ENCODE measurements around the gene SERTAD4. TPM values are rescaled to one million over a fixed set of nuclear protein-coding genes. Genes with fewer than 3 reads are reported as not detected.

The SERTAD4 gene
- total and polyA plus RNA-seq, 8 donors = 0.29 to 5.4 (median 2.5) TPM

DNA sequence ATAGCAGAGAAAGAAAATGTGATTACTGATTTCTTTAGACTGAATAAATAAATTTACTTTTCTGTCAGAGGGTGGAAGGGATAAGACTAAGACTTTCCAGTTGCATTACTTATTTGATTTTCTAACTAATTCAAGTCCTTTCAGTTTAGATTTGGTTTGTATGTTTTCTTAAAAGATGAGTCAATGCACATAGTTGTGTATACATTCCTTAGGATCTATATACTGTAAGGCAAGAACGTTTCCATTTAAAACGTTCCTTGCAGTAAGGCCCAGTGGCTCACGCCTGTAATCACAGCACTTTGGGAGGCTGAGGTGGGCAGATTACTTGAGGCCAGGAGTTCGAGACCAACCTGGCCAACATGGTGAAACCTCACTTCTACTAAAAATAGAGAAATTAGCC lies 14.5 kb upstream of the SERTAD4 start:
- Histone ChIP-seq H3K9me3 (no peaks in the 10 kb centered on the region), H3K27me3 (no peaks in the 10 kb centered on the region), H3K4me3 (no peak overlapping the region), H3K27ac (no peak overlapping the region), H3K4me1 (peaks cover 0 to 13% (median 5%) of the 10 kb centered on the region in 4 donors), H3K36me3 (no peaks in the 10 kb centered on the region)
- no peak for TF ChIP-seq POLR2AphosphoS5 (IDR thresholded peaks at IDR 0.05)
- TF ChIP-seq EP300 (IDR thresholded peaks at IDR 0.05) = no peak
- TF ChIP-seq, protein P1, sequence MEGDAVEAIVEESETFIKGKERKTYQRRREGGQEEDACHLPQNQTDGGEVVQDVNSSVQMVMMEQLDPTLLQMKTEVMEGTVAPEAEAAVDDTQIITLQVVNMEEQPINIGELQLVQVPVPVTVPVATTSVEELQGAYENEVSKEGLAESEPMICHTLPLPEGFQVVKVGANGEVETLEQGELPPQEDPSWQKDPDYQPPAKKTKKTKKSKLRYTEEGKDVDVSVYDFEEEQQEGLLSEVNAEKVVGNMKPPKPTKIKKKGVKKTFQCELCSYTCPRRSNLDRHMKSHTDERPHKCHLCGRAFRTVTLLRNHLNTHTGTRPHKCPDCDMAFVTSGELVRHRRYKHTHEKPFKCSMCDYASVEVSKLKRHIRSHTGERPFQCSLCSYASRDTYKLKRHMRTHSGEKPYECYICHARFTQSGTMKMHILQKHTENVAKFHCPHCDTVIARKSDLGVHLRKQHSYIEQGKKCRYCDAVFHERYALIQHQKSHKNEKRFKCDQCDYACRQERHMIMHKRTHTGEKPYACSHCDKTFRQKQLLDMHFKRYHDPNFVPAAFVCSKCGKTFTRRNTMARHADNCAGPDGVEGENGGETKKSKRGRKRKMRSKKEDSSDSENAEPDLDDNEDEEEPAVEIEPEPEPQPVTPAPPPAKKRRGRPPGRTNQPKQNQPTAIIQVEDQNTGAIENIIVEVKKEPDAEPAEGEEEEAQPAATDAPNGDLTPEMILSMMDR (IDR thresholded peaks at IDR 0.05) = no peak
- TF ChIP-seq POLR2A (IDR thresholded peaks at IDR 0.05) = no peak
- intact Hi-C loops (cut with DNase I; ENCODE audit: low total_unique reads) = no loop called here
- 59 to 82% (median 71%) methylated on average over 4 of the region's 4 CpGs for WGBS, 5 donors
- no peak for DNase-seq

DNA sequence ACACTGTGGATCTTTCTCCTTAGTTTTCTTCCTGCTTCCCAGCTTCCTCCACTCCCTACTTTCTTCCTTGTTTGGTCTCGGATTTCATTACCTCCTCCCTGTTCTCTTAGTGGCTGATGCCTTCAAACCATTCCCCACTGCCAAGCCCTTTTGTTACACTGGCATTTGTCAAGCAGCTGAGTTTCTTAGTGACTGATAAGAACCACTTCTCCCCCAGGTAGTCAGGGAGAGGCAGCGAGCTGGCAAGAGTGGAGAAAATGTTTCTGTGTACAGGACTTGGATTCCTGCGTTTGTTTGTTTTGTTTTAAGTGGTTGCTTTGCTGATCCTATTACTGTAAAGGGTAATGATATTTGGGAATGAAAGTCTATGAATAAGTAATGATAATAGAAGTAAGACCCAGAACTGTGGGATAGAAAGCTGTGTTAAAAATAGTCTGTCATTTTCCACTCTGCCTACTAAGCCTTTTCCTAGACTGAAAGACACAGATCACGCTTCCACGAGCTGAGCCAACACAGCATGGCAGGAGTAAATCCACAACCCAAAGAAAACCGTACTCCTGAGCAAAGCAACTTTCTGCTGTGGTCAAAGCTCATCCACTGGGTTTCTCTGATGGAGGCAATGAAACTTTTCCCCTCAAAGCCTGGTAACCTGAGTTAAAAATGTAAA lies 10.1 kb upstream of the SERTAD4 start:
- Histone ChIP-seq H3K4me1 (peaks cover 0 to 19% (median 10%) of the 10 kb centered on the region in 4 donors), H3K9me3 (no peaks in the 10 kb centered on the region), H3K27ac (peak overlapping the region; percentile 63 to 78 (median 73)), H3K27me3 (no peaks in the 10 kb centered on the region), H3K4me3 (no peak overlapping the region), H3K36me3 (no peaks in the 10 kb centered on the region)
- intact Hi-C loops (cut with DNase I; ENCODE audit: low total_unique reads) = no loop called here
- WGBS, 5 donors = 14 to 29% (median 20%) methylated on average over 6 of the region's 6 CpGs
- peak in 1 of 4 donors; percentile 28 for TF ChIP-seq POLR2A (IDR thresholded peaks at IDR 0.05)
- peak in 2 of 3 donors; percentile 66 to 74 for TF ChIP-seq POLR2AphosphoS5 (IDR thresholded peaks at IDR 0.05)
- TF ChIP-seq, protein P1 (IDR thresholded peaks at IDR 0.05) = no peak
- TF ChIP-seq EP300 (IDR thresholded peaks at IDR 0.05) = no peak
- peak; percentile 65 to 83 for DNase-seq

DNA sequence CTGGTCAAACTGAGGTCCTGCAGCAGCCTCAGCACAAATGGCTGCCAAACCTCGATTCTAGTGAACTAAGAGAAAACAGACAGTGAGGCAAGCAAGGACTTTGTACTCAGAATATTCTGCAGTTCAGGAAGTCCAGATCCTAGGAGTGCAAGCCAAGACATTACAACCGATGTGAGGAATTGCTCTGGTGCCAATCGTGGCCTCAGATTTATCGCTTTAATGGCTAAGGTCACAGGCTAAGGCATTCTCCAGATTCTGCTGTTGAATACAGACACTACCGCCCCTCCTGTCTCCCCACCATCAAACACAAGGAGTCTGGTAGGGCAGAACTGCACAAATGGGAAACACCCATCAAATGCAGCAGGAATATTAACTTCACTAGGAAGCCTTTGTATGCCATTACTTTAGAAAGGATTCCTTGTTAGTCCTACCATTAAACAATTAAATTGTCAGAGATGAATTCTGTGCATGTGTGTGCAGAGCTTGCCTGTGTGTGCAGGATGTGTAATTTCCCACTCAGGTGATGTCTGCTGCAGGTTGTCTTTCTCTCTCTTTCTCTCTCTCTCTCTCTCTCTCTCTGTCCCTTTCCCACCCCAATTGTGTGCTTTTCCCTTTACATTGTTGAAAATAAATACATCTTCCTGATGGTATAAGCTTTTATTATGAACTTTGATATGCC lies 9.2 kb upstream of the SERTAD4 start:
- intact Hi-C loops (cut with DNase I; ENCODE audit: low total_unique reads) = no loop called here
- peak overlapping the region; percentile 34 to 78 (median 68) for H3K27ac ChIP-seq
- no peak overlapping the region for H3K4me3 ChIP-seq
- 16 to 38% (median 18%) methylated on average over 5 of the region's 5 CpGs for WGBS, 5 donors
- H3K9me3 ChIP-seq = no peaks in the 10 kb centered on the region
- no peak for TF ChIP-seq POLR2AphosphoS5 (IDR thresholded peaks at IDR 0.05)
- TF ChIP-seq, protein P1 (IDR thresholded peaks at IDR 0.05) = no peak
- no peak for TF ChIP-seq EP300 (IDR thresholded peaks at IDR 0.05)
- TF ChIP-seq POLR2A (IDR thresholded peaks at IDR 0.05) = no peak
- no peaks in the 10 kb centered on the region for H3K36me3 ChIP-seq
- peak in 1 of 2 donors; percentile 17 for DNase-seq
- H3K4me1 ChIP-seq = peaks cover 0 to 19% (median 10%) of the 10 kb centered on the region in 4 donors
- no peaks in the 10 kb centered on the region for H3K27me3 ChIP-seq

DNA sequence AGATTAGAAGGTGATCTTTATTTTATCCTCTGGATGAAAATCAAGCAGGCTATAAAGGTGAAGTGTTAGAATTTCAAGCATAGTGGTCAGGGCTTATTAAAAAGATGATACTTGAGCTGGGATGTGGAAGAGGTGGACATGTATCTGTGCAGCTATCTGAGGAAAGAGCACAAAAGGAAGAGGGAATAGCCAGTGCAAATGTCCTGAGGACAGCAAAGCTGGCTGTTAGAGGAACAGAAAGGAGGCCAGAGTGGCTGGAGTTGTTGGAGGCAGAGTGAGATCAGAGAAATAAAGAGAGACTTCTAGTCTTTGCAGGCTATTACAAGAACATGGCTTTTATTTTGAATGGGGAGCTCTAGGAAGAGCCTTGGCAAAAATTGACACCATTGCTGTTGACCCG lies 4.4 kb upstream of the SERTAD4 start:
- TF ChIP-seq EP300 (IDR thresholded peaks at IDR 0.05) = no peak
- TF ChIP-seq POLR2AphosphoS5 (IDR thresholded peaks at IDR 0.05) = no peak
- TF ChIP-seq, protein P1 (IDR thresholded peaks at IDR 0.05) = no peak
- TF ChIP-seq POLR2A (IDR thresholded peaks at IDR 0.05) = no peak

More for the DNA sequence above, 4.4 kb upstream of the SERTAD4 start:
- 80 to 90% (median 85%) methylated on average over 1 of the region's 1 CpG for WGBS, 5 donors
- H3K4me1 ChIP-seq = peaks cover 7 to 21% (median 14%) of the 10 kb centered on the region in 4 donors
- H3K4me3 ChIP-seq = no peak overlapping the region
- no peaks in the 10 kb centered on the region for H3K36me3 ChIP-seq
- DNase-seq = no peak
- intact Hi-C loops (cut with DNase I; ENCODE audit: low total_unique reads) = no loop called here
- H3K27me3 ChIP-seq = peaks cover 0 to 24% (median 9%) of the 10 kb centered on the region in 3 donors
- no peaks in the 10 kb centered on the region for H3K9me3 ChIP-seq
- no peak overlapping the region for H3K27ac ChIP-seq
